Activated gamma-delta T cell (primary cell): Measurements from ENCODE around the gene KRT35.
"Not testable (repeated sequence)": the region's sequence is repeated elsewhere in the genome, so short reads cannot be mapped to it uniquely, and the experiment has no call there.

Experiments
- DNase-seq: peaks from one replicate; lab custom pipeline; 2025; lab: John Stamatoyannopoulos, UW

KRT35 gene

DNA sequence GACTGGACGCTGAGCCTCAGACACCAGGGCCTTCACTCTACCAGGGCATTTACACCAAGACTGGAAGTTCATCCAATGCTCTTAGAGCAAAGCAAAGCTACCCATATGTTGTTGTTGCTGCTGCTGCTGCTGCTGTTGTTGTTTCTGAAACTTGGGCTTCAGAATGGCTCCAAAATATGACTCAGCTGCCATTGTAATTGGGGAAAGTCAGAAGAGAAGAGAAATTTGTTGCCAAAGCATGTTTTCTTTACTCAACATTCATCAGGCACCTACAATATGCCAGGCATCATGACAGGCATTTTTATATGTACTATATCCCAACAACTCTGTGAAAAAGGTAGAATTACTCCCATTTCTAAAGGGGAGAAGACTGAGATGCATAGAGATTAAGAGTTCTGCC, 25.7 kb downstream of the KRT35 start:
- no peak for DNase-seq

DNA sequence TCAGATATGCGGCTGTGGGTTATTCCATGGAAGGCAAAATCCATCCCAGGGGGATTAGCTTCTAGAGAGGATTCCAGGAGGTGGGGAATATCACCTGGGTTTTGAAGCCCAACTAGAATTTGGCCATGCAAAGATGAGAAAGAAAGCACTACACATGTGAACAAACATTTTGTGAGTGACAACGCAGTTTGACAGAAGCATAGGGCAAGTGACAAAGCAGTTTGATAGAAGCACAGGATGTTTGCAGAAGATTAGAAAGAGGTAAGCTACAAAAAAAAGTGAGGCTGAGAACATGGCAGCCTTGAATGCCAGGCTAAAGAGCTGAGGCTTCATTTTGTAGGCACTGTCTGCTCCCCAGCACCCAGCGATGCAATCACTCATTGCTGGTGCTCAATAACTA, 27.9 kb downstream of the KRT35 start:
- DNase-seq, result no peak

DNA sequence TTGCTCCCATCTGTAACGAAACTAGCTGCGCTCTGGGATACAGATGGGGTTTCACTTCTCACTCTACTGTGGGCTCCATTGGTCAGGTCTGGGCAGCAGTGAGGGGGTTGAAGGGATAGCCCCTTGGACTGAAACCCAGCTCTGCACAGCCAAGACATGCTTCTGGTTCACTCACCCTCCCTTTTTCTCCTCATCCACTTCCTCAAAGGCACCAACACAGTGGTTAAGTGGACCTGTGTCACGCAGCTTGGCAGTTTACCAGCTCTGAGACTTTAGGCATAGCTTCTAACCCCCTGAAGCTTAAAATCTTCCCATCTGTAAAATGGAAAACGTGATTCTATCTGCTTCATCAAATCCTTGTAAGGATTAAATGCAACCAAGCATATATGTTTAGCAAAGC, 28.7 kb downstream of the KRT35 start:
- no peak for DNase-seq

DNA sequence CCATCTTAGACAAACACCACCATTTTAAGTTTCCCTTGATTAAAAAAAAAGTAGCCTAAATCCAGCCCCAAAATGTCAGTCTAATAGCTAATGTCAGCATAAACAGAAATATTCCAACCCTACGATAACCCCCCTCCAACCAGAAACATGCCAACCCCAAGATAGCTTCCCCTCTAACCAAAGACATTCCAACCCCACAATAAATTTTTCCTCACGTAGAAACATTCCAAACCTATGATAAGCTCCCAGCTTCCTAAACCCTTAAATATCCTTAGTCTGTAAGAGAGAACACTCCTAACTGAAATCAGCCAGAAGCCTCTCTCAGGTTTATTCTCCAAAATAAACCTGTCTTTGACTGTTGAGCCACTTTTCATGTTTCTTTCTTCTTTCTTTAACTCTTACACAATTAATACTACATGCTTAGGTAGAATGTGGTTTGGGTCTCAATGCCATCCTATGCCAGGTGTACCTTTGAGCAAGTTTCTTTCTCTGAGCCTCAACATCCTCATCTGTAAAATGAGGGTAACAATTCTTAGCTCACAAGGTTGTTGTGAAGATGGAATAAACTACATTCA, 29.7 kb downstream of the KRT35 start:
- DNase-seq, result no peak

DNA sequence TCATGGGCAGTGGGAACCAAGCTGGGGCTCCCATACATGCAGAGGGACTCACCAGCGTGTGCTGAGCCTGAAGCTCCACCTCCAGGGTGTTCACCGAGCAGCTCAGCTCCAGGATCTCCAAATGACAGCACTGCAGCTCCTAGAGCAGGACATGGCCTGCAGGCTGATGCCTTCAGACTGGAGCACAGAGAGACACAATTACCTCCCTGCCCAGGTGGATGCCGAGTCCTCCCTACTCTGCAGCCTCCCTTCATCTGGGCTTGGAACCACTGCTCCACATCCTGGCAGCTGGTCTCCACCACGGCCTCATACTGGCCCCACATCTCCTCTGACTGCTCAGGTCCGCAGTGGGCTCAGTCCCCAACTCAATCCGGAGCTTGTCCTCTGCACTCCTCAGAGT, 31.9 kb downstream of the KRT35 start:
- DNase-seq, result no peak

DNA sequence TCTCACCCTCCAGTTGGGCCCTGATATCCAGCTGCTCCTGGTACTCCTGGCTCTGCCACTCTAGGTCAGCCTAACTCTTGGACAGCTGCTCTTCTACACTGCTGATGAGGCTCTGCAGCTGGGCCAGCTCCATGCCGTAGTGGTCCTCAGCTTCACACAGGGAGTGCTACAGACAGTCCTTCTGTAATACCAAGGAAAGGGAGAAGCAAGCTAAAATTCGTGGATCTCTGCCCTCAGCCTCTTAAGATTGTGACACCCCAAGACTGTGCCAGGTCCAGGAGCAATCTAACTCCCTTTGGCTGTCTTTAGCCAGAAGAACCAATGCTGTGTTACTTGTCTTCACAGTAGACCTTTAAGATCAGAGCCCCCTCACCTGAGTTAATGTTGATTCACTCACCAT, 32.4 kb downstream of the KRT35 start:
- no peak for DNase-seq

DNA sequence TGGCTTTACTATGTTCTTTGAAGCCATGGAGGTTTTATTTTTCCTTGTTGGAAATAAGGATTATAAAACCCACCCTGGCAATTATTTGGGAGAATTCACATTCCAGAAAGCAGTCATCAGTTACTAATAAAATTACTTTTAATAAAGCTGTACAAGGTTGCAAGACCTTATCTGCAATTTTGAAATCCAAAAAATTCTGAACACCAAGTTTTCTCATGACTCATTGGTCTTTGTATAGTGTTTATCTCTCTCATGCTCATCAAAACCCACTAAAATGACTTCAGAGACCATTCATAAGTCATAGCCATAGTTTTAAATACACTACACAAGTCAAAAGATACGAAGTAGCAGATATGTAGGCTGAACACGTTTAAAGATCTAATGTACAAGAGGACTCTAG, 34.1 kb downstream of the KRT35 start:
- DNase-seq, result no peak

DNA sequence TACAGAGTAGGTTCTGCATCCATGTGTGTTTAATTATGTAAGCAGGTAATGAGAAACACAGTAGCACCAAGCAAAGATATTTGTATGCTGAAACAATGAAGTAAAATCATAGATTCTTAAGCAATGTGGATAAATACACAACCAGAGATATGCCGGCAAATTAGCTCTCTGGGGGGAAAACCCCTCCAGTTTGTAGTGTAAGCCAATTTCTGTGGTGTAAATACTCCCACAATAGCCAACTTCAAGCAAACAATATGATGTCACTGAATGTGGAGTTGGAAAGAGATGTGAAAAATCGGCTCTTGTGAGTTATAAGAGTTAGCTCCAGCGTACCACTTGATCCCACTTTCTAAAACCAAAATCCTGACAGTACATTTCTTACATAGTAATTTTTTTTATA, 36.3 kb downstream of the KRT35 start:
- no peak for DNase-seq

DNA sequence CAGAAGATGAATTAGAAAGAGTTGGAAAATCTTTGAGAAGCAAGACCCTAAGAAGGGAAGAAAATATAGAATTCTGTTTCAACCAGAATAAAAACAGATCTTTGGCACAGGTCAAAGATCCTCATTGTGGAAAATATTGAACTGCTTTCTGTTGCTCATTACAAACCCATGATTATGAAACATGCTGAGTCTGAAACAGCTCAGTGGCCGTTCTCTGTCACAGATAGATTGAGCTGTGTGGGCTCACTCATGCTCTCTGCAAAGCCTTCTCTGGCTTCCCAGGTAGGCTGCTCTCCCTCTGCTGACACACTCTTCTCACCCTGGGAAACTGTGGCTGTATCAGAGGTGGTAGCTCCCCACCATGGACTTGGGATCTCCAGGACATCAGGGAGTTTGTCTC, 36.8 kb downstream of the KRT35 start:
- no peak for DNase-seq

DNA sequence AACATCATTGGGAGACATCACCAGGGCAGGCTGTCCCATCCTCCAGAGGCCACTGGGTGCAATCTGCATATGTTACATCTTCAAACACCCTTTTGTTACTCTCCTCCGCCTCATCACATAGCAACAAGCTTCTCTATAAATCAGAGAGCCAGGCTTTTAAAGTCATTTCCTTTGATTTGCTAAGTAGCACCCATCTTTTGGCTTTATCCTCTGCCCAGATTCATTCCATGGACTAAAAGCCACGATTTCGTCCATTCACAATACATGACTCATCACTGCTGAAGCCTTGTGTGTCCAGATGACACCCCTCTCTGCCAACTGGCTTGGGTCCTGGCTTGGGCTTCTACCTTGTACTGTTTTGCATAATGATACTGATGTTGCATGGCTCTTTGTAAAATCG, 38.2 kb downstream of the KRT35 start:
- DNase-seq, result no peak

DNA sequence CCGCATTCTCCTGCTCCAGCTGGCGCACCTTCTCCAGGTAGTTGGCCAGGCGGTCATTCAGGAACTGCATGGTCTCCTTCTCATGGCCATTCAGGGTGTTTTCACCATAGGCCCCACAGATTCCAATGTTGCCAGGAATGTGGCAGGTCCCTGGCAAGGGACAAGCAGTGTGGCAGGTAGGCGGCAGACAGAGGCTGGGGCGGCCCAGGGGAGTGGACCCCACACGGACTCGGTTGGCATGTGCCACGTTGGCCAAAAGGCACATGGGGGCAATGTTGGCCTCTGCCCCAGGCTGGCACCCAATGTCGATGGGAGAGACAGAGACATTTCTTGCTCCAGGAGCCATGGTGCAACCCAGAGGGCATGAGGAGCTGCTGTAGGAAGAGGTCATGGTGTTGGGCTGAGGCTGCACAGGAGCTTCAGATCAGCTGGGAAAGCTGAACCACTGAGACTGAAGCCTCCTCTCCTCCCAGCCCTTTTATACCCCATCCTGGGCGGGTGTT, 40.4 kb downstream of the KRT35 start, which contains the start of gene KRT38:
KRT38 (minus strand) TSS at position 453 of the 503 bp plus-strand sequence; CDS start at position 391, 62 bp downstream.
- no peak for DNase-seq

DNA sequence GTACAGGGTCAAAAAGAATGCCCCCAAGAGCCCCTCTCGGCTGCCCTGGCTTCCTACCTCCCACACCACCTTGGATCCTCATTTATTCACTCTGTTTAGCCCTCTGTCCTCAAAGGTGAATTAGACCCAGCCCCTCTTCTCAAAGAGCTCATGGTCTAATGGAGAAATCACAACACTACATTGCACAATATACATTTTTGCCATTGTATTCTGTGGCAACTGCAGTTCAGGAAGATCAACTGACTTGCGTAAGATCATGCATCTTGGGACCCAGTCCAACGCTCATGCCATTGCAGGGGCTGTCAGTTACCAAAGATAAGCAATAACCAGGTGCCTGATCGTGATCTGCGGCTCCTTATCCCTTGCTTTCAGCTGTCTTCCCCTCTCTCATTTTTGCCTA, 41.6 kb downstream of the KRT35 start:
- no peak for DNase-seq

DNA sequence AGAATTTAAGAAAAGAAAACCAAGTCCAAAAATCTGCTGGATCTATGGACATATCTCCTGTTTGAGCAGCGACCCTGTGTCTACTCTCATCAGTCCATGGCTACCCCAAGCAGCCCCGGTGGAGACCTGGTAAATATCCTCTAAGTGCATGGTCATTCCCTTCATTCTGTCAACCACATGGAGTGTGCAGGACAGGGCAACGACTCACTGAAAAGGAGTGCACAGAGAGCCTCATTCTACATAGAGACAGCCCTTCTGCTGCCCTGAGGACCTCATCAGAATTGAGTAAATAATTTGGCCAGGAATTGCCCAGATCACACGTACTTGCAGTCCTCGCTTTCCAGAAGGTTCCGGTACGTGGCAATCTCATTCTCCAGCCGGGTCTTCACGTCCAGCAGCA, 43.2 kb downstream of the KRT35 start:
- no peak for DNase-seq

DNA sequence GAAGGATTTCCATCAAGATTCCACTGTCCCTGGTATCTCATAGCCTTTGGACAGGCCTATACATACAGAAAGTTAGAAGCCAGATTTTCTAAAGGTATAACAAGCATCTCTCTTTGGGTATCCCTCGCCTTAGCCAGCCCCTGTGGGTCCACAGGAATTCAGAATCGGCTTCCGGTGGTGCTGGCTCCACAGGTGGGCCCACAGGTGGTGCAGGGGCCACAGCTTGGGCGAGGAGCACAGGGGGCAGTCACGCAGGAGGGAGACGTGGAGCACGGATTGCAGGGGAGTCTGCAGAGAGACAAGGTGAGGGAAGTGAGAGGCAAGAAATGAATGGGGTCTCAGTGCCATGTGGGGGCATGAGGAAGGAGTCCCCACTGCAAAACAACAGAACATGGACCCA, 43.7 kb downstream of the KRT35 start:
- DNase-seq, result no peak

DNA sequence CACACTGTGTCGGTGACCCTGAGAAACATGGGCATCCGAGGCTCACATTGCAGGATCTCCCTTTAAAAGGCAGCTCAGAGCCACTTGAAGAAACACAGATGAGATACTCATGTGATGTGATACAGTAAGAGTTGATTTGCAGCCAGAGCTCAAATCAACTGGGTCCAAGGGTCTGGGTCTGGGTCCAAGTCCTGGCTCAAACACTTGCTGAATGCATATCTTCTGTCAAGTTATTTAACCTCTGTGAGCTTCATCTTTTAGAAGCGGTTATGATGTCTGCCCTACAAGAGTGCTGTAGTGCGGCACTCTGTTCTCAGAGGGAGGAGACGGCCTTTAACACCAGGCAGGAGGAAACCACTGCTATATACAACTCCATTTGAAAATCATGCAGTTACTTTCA, 46.5 kb downstream of the KRT35 start:
- no peak for DNase-seq

DNA sequence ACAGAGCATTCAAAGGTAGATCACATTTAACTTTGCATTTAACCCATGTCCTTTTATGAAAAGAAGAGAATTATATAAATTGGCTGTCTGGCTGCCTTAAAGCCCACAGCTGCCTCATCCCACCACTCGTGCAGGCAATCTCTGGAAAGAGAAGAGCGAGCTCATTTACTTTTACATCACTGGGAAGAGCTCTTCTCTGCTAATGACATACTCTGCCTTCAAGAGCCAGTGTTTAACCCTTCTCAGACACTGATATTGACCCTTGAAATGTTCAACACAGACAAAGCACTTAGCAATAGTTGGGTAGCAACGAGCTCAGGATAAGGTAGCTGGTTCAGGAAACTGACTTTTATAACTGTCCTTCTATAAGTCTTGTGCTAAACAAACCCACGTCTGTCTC, 46.9 kb downstream of the KRT35 start:
- DNase-seq, result no peak

DNA sequence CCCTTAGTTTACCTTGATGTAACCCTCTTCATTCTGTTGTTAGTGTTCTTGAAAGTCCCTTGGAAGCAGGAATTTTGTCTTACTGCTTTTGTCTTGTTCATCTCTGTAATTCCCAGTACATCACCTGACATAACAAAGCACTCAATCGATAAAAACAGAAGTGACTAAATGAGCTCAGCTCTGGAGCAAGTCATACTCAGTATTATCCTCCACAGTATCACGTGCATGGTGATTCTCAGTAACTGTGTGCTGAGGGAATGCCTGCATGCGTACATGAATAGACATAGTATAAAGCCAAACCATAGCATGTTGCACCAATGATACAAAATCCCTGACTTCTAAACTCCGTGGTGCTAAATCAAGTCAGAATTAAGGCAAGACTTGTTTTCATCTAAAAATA, 47.4 kb downstream of the KRT35 start:
- DNase-seq, result no peak

DNA sequence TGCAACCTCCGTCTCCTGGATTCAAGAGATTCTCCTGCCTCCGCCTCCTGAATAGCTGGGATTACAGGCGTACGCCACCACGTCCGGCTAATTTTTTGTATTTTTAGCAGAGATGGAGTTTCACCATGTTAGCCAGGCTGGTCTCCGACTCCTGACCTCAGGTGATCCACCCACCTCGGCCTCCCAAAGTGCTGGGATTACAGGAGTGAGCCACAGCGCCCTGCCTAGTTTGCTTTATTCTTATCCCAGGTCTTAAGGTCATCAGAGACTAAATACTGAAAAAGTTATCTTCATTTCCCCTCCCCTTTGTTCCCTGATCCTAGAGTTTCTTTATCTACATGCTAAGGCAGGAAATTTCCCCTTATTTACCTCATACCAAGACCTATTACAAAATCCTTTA, 50.6 kb downstream of the KRT35 start:
- not testable (repeated sequence) for DNase-seq

DNA sequence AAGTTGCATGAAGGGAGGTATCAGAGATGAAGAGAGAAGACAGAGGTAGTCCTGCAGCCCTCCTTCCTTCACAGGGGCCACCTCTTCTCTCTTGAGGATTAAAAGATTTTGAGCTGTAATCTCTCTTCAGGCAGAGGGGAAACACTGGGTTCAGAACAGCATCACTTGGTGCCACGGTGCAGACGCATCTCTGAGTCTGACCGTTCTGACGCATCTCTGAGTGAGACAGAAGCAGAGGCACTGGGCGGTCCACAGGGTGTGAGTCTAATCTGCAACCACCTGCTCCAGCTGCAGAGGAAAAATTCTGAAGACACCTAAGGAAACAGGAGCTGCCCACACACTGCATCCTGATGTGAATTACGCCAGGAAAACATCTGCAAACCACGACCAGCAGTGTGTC, 51.3 kb downstream of the KRT35 start:
- DNase-seq, result no peak

DNA sequence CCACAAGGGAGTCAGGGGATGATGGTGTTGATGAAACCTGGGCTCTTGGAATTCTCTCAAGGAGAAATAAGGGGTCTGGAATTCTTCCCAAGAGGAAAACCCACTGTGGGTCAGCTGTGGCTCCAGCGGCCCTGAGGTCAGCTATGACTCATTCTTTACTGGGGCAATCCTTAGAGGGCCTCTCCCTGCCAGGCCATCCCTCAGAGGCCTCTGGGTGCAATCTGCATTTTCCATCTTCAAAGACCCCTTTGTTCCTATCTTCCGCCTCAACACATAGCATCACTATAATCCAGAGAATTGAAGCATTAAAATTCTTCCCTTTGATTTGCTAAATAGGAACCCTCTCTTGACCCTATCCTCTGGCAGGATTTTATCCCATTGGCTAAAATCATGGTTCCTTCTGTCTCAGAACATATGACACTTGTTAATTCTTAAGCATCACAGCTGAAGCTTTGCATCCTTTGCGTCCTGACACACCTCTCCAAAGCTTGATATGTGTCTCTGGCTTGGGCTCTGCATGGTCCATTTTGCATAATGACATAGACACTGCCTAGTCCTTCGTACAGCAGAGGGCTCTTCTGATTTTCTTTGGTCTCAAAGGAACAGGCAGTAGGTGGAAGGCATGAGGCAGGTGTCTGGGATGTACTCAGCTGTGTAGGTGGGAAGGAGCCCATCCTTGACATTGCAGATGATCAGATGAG, 52.2 kb downstream of the KRT35 start:
- no peak for DNase-seq
